DMS53 (cell line): Measurements from ENCODE around the gene ATP5PB.
A peak's percentile ranks its signal among the peaks of the same experiment; 100 is the strongest.

ENCODE experiments used
- DNase-seq: peaks from one replicate; lab custom pipeline; 2025; lab: John Stamatoyannopoulos, UW

The ATP5PB gene

GRCh38 chr1:111507411-111508201, 58.3 kb downstream of the ATP5PB start:
- peak; percentile 88 for DNase-seq

- DNase-seq = no peak
Measured at GRCh38 chr1:111509997-111510375, 60.7 kb downstream of the ATP5PB start.

DNA sequence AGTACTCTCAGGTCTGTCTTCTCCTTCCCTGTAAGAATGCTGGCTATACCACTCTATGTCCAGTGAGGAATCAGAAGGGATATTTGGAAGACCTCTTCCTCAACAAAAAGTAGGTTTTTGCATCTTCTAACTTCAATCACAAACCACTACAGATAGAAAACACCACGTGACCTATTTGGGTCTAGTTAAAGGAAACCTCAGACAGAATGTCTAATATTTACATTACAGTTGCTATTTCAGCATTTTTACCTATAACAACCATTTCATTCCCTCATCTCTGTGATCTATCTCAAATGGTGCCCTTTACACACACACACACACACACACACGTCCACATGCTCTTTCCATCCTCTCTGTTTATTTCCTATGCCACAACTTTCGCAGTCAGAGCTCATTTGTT, 62.1 kb downstream of the ATP5PB start:
- DNase-seq = no peak
